Body of pancreas (tissue), 4 donors: Measurements from ENCODE around the gene RPL5.

ENCODE experiments used
- POLR2A ChIP-seq, 3 donors: fragments of 450-650 bp; IDR thresholded peaks; one replicate each; pipeline ENCODE4 v1.6.1; 2016; ENCODE audit warnings: antibody characterized with exemption in 3 of 3, mild to moderate bottlenecking in 2 of 3
- TF ChIP-seq, protein P1 (sequence below), 7 experiments: fragments of 450-650 bp in 4 of 7; fragments of 200-600 bp in 3 of 7; sonication (generic) in 3 of 7; IDR thresholded peaks; one replicate each; pipeline ENCODE4 v1.5.1; 2016 to 2019; ENCODE audit warnings: antibody characterized with exemption in 7 of 7

DNA sequence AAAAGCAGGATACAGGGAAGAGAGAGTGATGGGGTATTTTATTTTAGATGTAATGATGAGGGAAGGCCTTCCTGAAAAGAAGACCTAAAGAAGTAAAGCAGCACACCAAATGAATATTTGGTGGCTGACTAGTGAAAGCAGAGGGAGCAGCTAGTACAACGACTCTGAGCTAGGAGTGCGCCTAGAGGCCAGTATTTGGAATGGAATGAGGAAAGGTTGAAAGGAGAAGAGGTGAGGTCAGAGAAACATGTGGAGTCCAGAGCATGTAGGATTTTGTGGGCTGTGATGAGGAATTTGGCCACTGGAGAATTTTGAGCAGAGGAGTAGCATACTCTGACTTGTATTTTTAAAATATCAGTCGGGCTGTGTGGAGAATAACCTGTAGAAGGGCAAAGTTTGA lies 11.8 kb upstream of the RPL5 start:
- TF ChIP-seq, protein P1, sequence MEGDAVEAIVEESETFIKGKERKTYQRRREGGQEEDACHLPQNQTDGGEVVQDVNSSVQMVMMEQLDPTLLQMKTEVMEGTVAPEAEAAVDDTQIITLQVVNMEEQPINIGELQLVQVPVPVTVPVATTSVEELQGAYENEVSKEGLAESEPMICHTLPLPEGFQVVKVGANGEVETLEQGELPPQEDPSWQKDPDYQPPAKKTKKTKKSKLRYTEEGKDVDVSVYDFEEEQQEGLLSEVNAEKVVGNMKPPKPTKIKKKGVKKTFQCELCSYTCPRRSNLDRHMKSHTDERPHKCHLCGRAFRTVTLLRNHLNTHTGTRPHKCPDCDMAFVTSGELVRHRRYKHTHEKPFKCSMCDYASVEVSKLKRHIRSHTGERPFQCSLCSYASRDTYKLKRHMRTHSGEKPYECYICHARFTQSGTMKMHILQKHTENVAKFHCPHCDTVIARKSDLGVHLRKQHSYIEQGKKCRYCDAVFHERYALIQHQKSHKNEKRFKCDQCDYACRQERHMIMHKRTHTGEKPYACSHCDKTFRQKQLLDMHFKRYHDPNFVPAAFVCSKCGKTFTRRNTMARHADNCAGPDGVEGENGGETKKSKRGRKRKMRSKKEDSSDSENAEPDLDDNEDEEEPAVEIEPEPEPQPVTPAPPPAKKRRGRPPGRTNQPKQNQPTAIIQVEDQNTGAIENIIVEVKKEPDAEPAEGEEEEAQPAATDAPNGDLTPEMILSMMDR (IDR thresholded peaks at IDR 0.05): no peak
- TF ChIP-seq POLR2A (IDR thresholded peaks at IDR 0.05): no peak
